ENCODE measurements around the gene YIPF4. TPM values are rescaled to one million over a fixed set of nuclear protein-coding genes. Genes with fewer than 3 reads are reported as not detected.

The YIPF4 gene
- 10 to 100 TPM; 49.6 to 65.5 (median 55.2) TPM for total RNA-seq (2021; fragmentation: NEBNext Ultra II Directional; extraction: Animal tissue kit (Norgen Biotek cat#: 25700))
- long read RNA-seq, full-length matches to known transcripts: 117 of 140 reads
- long read RNA-seq, partial matches to known transcripts: 8 of 140 reads
- long read RNA-seq, other reads (novel, unspliced or antisense): 15 of 140 reads

GRCh38 chr2:32277674-32278477 lies at the start of gene YIPF4:
Gene YIPF4 (plus strand): TSS chr2:32277904. CDS start chr2:32278156, 252 bp downstream.
- H3K4me3 Mint-ChIP-seq: peak within 1 kb of the TSS; percentile 91
- H3K27ac Mint-ChIP-seq: peak within 1 kb of the TSS; percentile 86
- no peaks in the 10 kb centered on the region for H3K9me3 Mint-ChIP-seq
- H3K4me1 Mint-ChIP-seq (ENCODE audit: low read depth): peaks cover 5% of the 10 kb centered on the region
- H3K36me3 Mint-ChIP-seq (ENCODE audit: low read depth): peaks cover 11% of the 10 kb centered on the region
- TF ChIP-seq, protein P1, sequence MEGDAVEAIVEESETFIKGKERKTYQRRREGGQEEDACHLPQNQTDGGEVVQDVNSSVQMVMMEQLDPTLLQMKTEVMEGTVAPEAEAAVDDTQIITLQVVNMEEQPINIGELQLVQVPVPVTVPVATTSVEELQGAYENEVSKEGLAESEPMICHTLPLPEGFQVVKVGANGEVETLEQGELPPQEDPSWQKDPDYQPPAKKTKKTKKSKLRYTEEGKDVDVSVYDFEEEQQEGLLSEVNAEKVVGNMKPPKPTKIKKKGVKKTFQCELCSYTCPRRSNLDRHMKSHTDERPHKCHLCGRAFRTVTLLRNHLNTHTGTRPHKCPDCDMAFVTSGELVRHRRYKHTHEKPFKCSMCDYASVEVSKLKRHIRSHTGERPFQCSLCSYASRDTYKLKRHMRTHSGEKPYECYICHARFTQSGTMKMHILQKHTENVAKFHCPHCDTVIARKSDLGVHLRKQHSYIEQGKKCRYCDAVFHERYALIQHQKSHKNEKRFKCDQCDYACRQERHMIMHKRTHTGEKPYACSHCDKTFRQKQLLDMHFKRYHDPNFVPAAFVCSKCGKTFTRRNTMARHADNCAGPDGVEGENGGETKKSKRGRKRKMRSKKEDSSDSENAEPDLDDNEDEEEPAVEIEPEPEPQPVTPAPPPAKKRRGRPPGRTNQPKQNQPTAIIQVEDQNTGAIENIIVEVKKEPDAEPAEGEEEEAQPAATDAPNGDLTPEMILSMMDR (IDR thresholded peaks at IDR 0.05): no peak
- peak; percentile 87 for DNase-seq
- H3K27me3 Mint-ChIP-seq (ENCODE audit: insufficient read depth): peaks cover 2% of the 10 kb centered on the region; the same call in 1 of the 2 replicates

DNA sequence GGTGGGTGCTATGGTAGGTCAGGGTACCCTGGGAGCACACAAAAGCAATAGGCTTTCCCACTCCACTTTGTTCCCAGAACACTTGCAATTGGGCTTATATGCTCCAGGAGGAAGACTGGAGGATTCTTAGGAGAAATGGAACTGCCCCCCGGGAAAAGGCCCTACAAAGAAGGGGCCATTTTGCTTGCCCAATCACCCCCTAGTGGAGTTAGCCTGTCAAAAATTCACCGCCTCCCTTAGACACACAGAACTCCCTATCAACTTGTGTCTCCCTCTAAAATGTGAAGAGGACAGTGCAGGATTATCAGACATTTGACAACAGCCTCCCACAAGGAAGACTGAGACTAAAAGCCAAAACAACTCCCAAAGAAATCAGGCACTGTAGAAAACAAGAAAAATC lies 49.5 kb upstream of the YIPF4 start:
- DNase-seq: no peak
- Mint-ChIP-seq H3K27ac (no peak overlapping the region), H3K4me1 (ENCODE audit: low read depth) (no peaks in the 10 kb centered on the region), H3K4me3 (no peak overlapping the region), H3K9me3 (no peaks in the 10 kb centered on the region), H3K27me3 (ENCODE audit: insufficient read depth) (no peaks in the 10 kb centered on the region), H3K36me3 (ENCODE audit: low read depth) (peaks cover 11% of the 10 kb centered on the region; the same call in 1 of the 2 replicates)
- TF ChIP-seq, protein P1 (IDR thresholded peaks at IDR 0.05): no peak

DNA sequence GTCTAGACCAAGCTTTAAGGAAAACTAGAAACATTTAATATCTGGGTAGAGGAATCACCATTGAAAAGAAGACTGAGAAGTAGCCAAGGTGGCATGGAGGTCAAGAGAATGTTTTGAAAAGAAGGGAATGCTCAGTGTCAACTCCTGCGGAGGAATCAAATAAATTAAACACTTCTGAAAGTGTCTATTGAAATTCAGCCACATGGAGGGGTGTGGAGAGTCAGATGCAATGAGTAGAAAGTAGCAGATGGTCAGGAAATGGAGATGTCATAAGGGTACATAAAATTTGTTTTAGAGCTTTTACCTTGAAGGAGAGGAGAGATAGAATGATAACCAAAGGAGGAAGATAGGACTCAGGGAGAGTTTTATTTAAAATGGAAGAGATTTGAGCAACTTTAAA lies 48.1 kb upstream of the YIPF4 start:
- DNase-seq: no peak
- Mint-ChIP-seq H3K27me3 (ENCODE audit: insufficient read depth) (no peaks in the 10 kb centered on the region), H3K36me3 (ENCODE audit: low read depth) (peaks cover 18% of the 10 kb centered on the region), H3K9me3 (no peaks in the 10 kb centered on the region), H3K4me1 (ENCODE audit: low read depth) (no peaks in the 10 kb centered on the region), H3K4me3 (no peak overlapping the region), H3K27ac (no peak overlapping the region)
- TF ChIP-seq, protein P1 (IDR thresholded peaks at IDR 0.05): no peak

DNA sequence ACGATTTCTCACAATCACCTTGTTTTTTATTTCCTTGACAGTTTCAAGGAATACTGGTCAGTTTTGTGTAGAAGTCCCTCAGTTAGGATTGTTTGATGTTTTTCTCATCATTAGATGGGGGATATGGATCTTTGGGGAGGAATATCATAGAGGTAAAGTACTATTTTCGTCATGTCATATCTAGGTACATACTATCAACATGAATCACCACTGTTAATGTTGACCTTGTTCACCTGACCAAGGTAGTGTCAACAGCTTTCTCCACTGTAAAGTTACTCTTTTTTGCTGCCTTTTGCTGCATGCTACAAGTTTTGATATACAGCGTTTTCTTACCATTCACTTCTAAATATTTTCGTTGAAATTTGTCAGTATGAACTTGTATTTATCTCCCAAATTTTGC lies 45.7 kb upstream of the YIPF4 start:
- no peaks in the 10 kb centered on the region for H3K27me3 Mint-ChIP-seq (ENCODE audit: insufficient read depth)
- no peaks in the 10 kb centered on the region for H3K9me3 Mint-ChIP-seq
- no peak overlapping the region for H3K27ac Mint-ChIP-seq
- DNase-seq: no peak
- TF ChIP-seq, protein P1 (IDR thresholded peaks at IDR 0.05): no peak
- H3K4me3 Mint-ChIP-seq: no peak overlapping the region
- peaks cover 20% of the 10 kb centered on the region for H3K36me3 Mint-ChIP-seq (ENCODE audit: low read depth)
- no peaks in the 10 kb centered on the region for H3K4me1 Mint-ChIP-seq (ENCODE audit: low read depth)

- no peak for DNase-seq
- H3K4me3 Mint-ChIP-seq: no peak overlapping the region
- H3K27ac Mint-ChIP-seq: no peak overlapping the region
- H3K36me3 Mint-ChIP-seq (ENCODE audit: low read depth): peaks cover 27% of the 10 kb centered on the region
- H3K9me3 Mint-ChIP-seq: no peaks in the 10 kb centered on the region
- no peaks in the 10 kb centered on the region for H3K27me3 Mint-ChIP-seq (ENCODE audit: insufficient read depth)
- TF ChIP-seq, protein P1 (IDR thresholded peaks at IDR 0.05): no peak
- H3K4me1 Mint-ChIP-seq (ENCODE audit: low read depth): no peaks in the 10 kb centered on the region
These were observed 42.4 kb upstream of the YIPF4 start for GRCh38 chr2:32235315-32235714.

Measured in HFFc6 (cell line).